WTC11 (cell line): ENCODE data around the gene PC. TPM values are rescaled to one million over a fixed set of nuclear protein-coding genes. Genes with fewer than 3 reads are reported as not detected.

ENCODE experiments used
- ATAC-seq: fragments of 200-7000 bp; cut with Tn5 transposase; 2 replicates; pipeline ENCODE4 v1.10.0; 2021; ENCODE audit warnings: mild to moderate bottlenecking, moderate library complexity
- CTCF ChIA-PET: fragments of 300-600 bp; sonication (Branson Sonifier 250); formaldehyde crosslinking; loops from one replicate; lab custom pipeline; 2021; ENCODE audit warnings: antibody characterized with exemption; lab: Charles Lee
- POLR2A ChIA-PET: fragments of 350-600 bp; sonication (Branson Sonifier 250); formaldehyde crosslinking; loops from one replicate; lab custom pipeline; 2021; ENCODE audit warnings: antibody characterized with exemption; lab: Charles Lee
- DNase-seq: peaks from one replicate; pipeline ENCODE4 v3.0.0; 2021; ENCODE audit warnings: low spot score
- H3K27ac Mint-ChIP-seq: 2 replicates; pipeline ENCODE4 v1.8.0; 2021; ENCODE audit warnings: mixed read lengths
- H3K27me3 Mint-ChIP-seq: 2 replicates; pipeline ENCODE4 v1.8.0; 2021; ENCODE audit warnings: low read depth, mild to moderate bottlenecking, moderate library complexity, mixed read lengths
- H3K36me3 Mint-ChIP-seq: 2 replicates; pipeline ENCODE4 v1.8.0; 2021; ENCODE audit warnings: mixed read lengths
- H3K4me1 Mint-ChIP-seq: 2 replicates; pipeline ENCODE4 v1.8.0; 2022; ENCODE audit warnings: mixed read lengths
- H3K4me3 Mint-ChIP-seq: 2 replicates; pipeline ENCODE4 v1.8.0; 2021; ENCODE audit warnings: mild to moderate bottlenecking, moderate library complexity, mixed read lengths
- H3K9me3 Mint-ChIP-seq: 2 replicates; pipeline ENCODE4 v1.8.0; 2021; ENCODE audit warnings: mixed read lengths
- AFF4 ChIP-seq: sonication (generic); formaldehyde crosslinking; IDR thresholded peaks from 2 replicates; pipeline ENCODE4 v1.8.1; 2023; ENCODE audit warnings: mild to moderate bottlenecking, missing genetic modification reagents, borderline replicate concordance
- AR ChIP-seq: fragments of 250-450 bp; sonication (Bioruptor Pico); IDR thresholded peaks from 2 replicates; pipeline ENCODE4 v1.9.0; 2021; ENCODE audit warnings: mild to moderate bottlenecking
- EMX1 ChIP-seq: fragments of 250-450 bp; sonication (Bioruptor Pico); IDR thresholded peaks from 2 replicates; pipeline ENCODE4 v1.8.0; 2021; ENCODE audit warnings: mild to moderate bottlenecking
- ESRRA ChIP-seq: sonication (generic); formaldehyde crosslinking; IDR thresholded peaks from 2 replicates; pipeline ENCODE4 v1.8.1; 2022; ENCODE audit warnings: mild to moderate bottlenecking, missing genetic modification reagents, borderline replicate concordance
- FOXK1 ChIP-seq: sonication (generic); formaldehyde crosslinking; IDR thresholded peaks from 2 replicates; pipeline ENCODE4 v1.8.0; 2022; ENCODE audit warnings: mild to moderate bottlenecking, moderate library complexity, missing genetic modification reagents
- JAZF1 ChIP-seq: fragments of 250-450 bp; sonication (Bioruptor Pico); IDR thresholded peaks from 2 replicates; pipeline ENCODE4 v1.9.0; 2021; ENCODE audit warnings: moderate library complexity, mild to moderate bottlenecking, inconsistent platforms
- KAT7 ChIP-seq: sonication (generic); formaldehyde crosslinking; IDR thresholded peaks from 2 replicates; pipeline ENCODE4 v1.8.1; 2023; ENCODE audit warnings: missing genetic modification reagents, mild to moderate bottlenecking, borderline replicate concordance
- MAX ChIP-seq: sonication (generic); formaldehyde crosslinking; IDR thresholded peaks from 2 replicates; pipeline ENCODE4 v1.8.0; 2022; ENCODE audit warnings: mild to moderate bottlenecking, missing genetic modification reagents
- NFATC4 ChIP-seq: fragments of 250-450 bp; sonication (Bioruptor Pico); IDR thresholded peaks from 2 replicates; pipeline ENCODE4 v1.9.0; 2021; ENCODE audit warnings: mild to moderate bottlenecking
- ZNF138 ChIP-seq: sonication (generic); formaldehyde crosslinking; conservative IDR thresholded peaks from 2 replicates; pipeline ENCODE4 v1.8.1; 2022; ENCODE audit warnings: mild to moderate bottlenecking, moderate library complexity, missing genetic modification reagents
- ZNF232 ChIP-seq: sonication (generic); formaldehyde crosslinking; IDR thresholded peaks from 2 replicates; pipeline ENCODE4 v1.8.0; 2022; ENCODE audit warnings: mild to moderate bottlenecking, missing genetic modification reagents
- ZNF263 ChIP-seq: sonication (generic); formaldehyde crosslinking; IDR thresholded peaks from 2 replicates; pipeline ENCODE4 v1.8.1; 2022; ENCODE audit warnings: low read depth, mild to moderate bottlenecking, moderate library complexity, missing genetic modification reagents
- total RNA-seq: library from RNA; stranded (reverse); gene quantifications from 3 replicates; pipeline ENCODE4 v1.2.3, GENCODE V29; 2021
- TF ChIP-seq, protein P1 (sequence below): sonication (generic); formaldehyde crosslinking; IDR thresholded peaks from 2 replicates; pipeline ENCODE4 v1.8.1; 2022; ENCODE audit warnings: mild to moderate bottlenecking, moderate library complexity, missing genetic modification reagents
- TF ChIP-seq, protein P2 (sequence below): sonication (generic); formaldehyde crosslinking; IDR thresholded peaks from 2 replicates; pipeline ENCODE4 v1.8.0; 2022; ENCODE audit warnings: mild to moderate bottlenecking, missing genetic modification reagents

The PC gene
- total RNA-seq, 1 experiment from 2014 or later: 27.2 TPM

- TF ChIP-seq, protein P1, sequence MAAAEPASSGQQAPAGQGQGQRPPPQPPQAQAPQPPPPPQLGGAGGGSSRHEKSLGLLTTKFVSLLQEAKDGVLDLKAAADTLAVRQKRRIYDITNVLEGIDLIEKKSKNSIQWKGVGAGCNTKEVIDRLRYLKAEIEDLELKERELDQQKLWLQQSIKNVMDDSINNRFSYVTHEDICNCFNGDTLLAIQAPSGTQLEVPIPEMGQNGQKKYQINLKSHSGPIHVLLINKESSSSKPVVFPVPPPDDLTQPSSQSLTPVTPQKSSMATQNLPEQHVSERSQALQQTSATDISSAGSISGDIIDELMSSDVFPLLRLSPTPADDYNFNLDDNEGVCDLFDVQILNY: 0 out of 2 replicates have a peak, but pooled peaks have one; percentile 41
- no peak for TF ChIP-seq AFF4 (CRISPR knock-in tag)
- TF ChIP-seq, protein P2, sequence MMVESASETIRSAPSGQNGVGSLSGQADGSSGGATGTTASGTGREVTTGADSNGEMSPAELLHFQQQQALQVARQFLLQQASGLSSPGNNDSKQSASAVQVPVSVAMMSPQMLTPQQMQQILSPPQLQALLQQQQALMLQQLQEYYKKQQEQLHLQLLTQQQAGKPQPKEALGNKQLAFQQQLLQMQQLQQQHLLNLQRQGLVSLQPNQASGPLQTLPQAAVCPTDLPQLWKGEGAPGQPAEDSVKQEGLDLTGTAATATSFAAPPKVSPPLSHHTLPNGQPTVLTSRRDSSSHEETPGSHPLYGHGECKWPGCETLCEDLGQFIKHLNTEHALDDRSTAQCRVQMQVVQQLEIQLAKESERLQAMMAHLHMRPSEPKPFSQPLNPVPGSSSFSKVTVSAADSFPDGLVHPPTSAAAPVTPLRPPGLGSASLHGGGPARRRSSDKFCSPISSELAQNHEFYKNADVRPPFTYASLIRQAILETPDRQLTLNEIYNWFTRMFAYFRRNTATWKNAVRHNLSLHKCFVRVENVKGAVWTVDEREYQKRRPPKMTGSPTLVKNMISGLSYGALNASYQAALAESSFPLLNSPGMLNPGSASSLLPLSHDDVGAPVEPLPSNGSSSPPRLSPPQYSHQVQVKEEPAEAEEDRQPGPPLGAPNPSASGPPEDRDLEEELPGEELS (CRISPR knock-in tag): peak; percentile 29; the same call in 1 of the 2 replicates
- peak; percentile 69; the same call in 1 of the 2 replicates for TF ChIP-seq MAX
- peak; percentile 41; the same call in 1 of the 2 replicates for TF ChIP-seq FOXK1 (CRISPR knock-in tag)
- no peak for TF ChIP-seq ZNF263
Measured at GRCh38 chr11:66855574-66856495, 102.3 kb downstream of the PC start (continued).

GRCh38 chr11:66854729-66855211 is 103.4 kb downstream of the PC start:
- peak overlapping the region; percentile 81 for H3K4me3 Mint-ChIP-seq
- ATAC-seq (no peak), DNase-seq (no peak)
- ChIA-PET CTCF (interaction anchor here (1.1 to 3.1 kb wide), 3 partner anchors 9 to 101 kb away, joined by 3 to 25 read pairs (median 4); no protein-coding TSS in a partner anchor), POLR2A (interaction anchor here (1.7 kb wide), 1 partner anchor 177 kb away, joined by 6 read pairs; the partner anchor contains the start of gene RBM4B)
- peaks cover 17% of the 10 kb centered on the region for H3K4me1 Mint-ChIP-seq
- TF ChIP-seq EMX1 (CRISPR knock-in tag) (no peak), AR (CRISPR knock-in tag) (no peak), ESRRA (no peak), ZNF138 (CRISPR knock-in tag) (no peak), JAZF1 (CRISPR knock-in tag) (no peak), ZNF232 (CRISPR knock-in tag) (no peak), KAT7 (no peak), FOXK1 (CRISPR knock-in tag) (no peak), NFATC4 (CRISPR knock-in tag) (no peak)
- H3K36me3 Mint-ChIP-seq: no peaks in the 10 kb centered on the region
- no peaks in the 10 kb centered on the region for H3K27me3 Mint-ChIP-seq
- no peaks in the 10 kb centered on the region for H3K9me3 Mint-ChIP-seq
- H3K27ac Mint-ChIP-seq: peak overlapping the region; percentile 99; the same call in 1 of the 2 replicates
